ENCODE measurements around the gene ACOT12.

Gene ACOT12

DNA sequence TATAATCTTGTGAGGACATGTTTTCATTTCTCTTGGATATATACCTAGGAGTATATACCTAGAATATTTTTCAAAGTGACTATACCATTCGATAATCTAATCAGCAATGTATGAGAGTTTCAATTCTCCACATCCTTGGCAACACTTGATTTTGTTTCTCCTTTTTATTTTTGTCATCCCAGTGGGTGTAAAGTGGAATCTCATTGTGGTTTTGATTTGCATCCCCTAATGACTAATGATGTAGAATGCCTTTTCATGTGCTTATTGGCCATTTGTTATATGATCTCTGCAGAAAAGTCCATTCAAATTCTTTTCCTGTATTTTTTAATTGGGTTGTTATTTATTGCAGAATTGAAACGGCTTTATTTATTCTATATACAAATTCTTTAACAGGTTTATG, 77.4 kb downstream of the ACOT12 start:
- TF ChIP-seq, protein P1, sequence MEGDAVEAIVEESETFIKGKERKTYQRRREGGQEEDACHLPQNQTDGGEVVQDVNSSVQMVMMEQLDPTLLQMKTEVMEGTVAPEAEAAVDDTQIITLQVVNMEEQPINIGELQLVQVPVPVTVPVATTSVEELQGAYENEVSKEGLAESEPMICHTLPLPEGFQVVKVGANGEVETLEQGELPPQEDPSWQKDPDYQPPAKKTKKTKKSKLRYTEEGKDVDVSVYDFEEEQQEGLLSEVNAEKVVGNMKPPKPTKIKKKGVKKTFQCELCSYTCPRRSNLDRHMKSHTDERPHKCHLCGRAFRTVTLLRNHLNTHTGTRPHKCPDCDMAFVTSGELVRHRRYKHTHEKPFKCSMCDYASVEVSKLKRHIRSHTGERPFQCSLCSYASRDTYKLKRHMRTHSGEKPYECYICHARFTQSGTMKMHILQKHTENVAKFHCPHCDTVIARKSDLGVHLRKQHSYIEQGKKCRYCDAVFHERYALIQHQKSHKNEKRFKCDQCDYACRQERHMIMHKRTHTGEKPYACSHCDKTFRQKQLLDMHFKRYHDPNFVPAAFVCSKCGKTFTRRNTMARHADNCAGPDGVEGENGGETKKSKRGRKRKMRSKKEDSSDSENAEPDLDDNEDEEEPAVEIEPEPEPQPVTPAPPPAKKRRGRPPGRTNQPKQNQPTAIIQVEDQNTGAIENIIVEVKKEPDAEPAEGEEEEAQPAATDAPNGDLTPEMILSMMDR (conservative IDR thresholded peaks at IDR 0.05): no peak
- no peak overlapping the region for H3K27ac ChIP-seq

- no peak overlapping the region for H3K27ac ChIP-seq
- TF ChIP-seq, protein P1 (conservative IDR thresholded peaks at IDR 0.05): no peak
Measured at GRCh38 chr5:81315830-81316229, 78.1 kb downstream of the ACOT12 start.

DNA sequence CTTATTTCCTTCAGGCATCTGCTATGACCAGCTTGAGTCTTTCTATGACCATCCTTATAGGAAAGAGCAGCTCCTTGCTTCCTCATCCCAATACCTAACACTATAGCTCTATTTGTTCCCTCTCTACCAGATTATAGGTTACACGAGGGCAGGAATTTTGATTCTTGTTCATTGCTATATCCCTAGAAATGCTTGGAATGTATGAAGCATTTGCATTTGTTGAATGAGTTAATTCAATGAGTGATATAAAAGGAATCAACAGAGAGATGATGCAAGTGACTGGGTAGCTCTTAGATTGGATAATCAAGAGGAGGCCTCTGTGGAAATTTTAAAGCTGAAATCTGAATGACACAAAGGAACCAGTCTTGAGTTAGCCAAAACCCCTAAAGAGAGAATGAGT, 78.6 kb downstream of the ACOT12 start:
- TF ChIP-seq, protein P1 (conservative IDR thresholded peaks at IDR 0.05): no peak
- H3K27ac ChIP-seq: no peak overlapping the region

GRCh38 chr5:81314581-81314980, 79.4 kb downstream of the ACOT12 start:
- TF ChIP-seq, protein P1 (conservative IDR thresholded peaks at IDR 0.05): no peak
- H3K27ac ChIP-seq: no peak overlapping the region

DNA sequence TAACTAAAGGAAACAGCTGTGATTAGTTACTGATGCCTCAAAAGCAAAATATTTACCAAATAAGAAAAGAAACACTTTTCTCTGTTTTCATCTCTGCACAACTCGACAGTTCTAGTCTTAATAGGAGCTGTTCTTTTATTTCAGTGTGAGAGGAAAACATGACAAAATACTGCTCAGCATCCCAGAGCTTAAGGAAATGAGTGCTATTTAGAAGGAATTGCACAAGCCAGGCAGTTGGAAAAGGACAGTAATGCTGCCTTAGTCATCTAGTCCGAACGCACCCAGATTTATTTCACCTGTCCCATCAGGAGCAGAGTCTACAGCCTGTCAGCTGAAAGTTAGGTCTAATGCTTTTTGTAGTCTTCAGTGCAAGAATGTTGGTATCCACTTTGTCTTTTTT, 80.2 kb downstream of the ACOT12 start:
- no peak overlapping the region for H3K27ac ChIP-seq
- TF ChIP-seq, protein P1 (conservative IDR thresholded peaks at IDR 0.05): no peak

DNA sequence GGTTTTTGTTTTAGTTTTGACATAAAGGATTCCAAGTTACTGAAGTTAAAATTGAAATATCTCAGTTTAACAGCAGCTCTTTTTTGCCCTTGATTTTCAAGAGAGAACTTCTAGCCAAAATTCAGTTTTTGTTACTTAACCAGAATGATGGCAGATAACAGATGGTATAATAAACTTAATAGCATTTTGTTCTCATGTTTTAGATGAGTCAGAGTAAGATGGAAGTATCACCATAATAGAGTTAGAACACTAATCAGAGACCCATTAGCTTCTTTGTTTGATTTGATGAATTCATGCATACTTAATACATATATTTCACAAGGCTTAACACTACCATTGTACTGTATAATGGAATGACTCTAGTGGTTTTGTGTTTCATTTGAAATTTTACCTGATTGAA, 80.7 kb downstream of the ACOT12 start:
- no peak overlapping the region for H3K27ac ChIP-seq
- TF ChIP-seq, protein P1 (conservative IDR thresholded peaks at IDR 0.05): no peak

DNA sequence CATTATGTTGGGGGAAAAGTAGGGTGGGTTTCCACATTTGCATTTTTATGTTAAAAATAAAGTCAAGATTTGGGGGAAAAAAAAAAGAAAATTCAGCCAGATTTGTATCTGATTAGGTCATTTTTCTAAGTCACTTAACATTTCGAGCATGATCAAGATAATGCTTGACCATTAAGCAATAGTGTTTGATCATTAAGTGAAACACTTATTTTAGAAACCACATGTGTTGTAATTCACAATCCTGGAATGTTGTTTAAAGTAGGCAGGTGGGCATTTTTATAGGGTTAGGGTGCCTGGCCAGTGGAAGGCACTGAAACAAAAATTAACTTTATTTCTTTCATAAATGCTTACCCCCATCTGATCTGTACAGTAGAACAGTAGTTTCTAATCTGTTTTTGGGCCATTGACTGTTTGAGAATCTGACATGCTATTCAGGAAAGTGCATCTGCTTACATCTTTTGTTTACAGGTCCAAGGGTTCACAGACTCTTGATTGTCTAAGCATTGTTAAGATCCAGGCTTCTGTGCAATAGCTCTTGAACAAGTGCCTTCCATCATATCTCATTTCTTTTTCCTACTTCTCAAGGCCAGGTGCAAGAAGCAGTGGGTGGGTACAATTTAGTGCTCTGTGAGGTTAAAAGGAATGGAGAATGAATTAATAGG, 83.4 kb downstream of the ACOT12 start:
- TF ChIP-seq, protein P1 (conservative IDR thresholded peaks at IDR 0.05): no peak
- no peak overlapping the region for H3K27ac ChIP-seq
